HCT116 (cell line): ENCODE data around the gene AGPAT3. TPM values are rescaled to one million over a fixed set of nuclear protein-coding genes. Genes with fewer than 3 reads are reported as not detected.

ENCODE experiments used
- ATAC-seq: fragments of 200-7000 bp; cut with Tn5 transposase; 2 replicates; pipeline ENCODE4 v1.9.1; 2020; ENCODE audit warnings: mild to moderate bottlenecking, moderate library complexity
- BruUV-seq: library from RNA; stranded (reverse); fragments of 400-500 nt; replicated peaks from 2 replicates; lab custom pipeline; 2021; lab: Mats Ljungman, UMichigan
- CTCF ChIA-PET: fragments of 300-600 bp; sonication (Branson Sonifier 250); formaldehyde crosslinking; loops from one replicate; lab custom pipeline; 2021; ENCODE audit warnings: antibody characterized with exemption; lab: Charles Lee
- POLR2A ChIA-PET: fragments of 300-600, 350-600 bp; sonication (Branson Sonifier 250); formaldehyde crosslinking; loops from one replicate; lab custom pipeline; 2021; ENCODE audit warnings: antibody characterized with exemption; lab: Charles Lee
- RAD21 ChIA-PET, 2 experiments: fragments of 300-600 bp; sonication (Branson Sonifier 250); formaldehyde crosslinking; loops; one replicate each; lab custom pipeline; 2023; ENCODE audit warnings: low total read pairs in 2 of 2; ENCODE audit not compliant: uncharacterized antibody in 2 of 2, unreplicated experiment in 2 of 2, low non-redundant PET in 1 of 2; lab: Charles Lee
- DNase-seq: peaks from one replicate; pipeline ENCODE4 v3.0.0-alpha.2; 2010; ENCODE audit warnings: low read depth, low spot score
- H2AFZ ChIP-seq: fragments of 200-600 bp; shearing (Covaris generic), sonication (generic); 2 replicates; pipeline ENCODE4 v1.6.1; 2017; ENCODE audit warnings: low read depth, mixed run types, mixed read lengths, antibody characterized with exemption, low read length; ENCODE audit not compliant: poor library complexity, severe bottlenecking
- H3K27ac ChIP-seq: 2 replicates; pipeline ENCODE4 v1.5.1; 2012; ENCODE audit warnings: low read depth, low read length
- H3K27me3 ChIP-seq: fragments of 200-600 bp; sonication (generic); 2 replicates; pipeline ENCODE4 v1.6.1; 2016; ENCODE audit warnings: mixed run types, low read length, mixed read lengths; ENCODE audit not compliant: insufficient read depth
- H3K36me3 ChIP-seq, 2 experiments: fragments of 200-500 bp in 1 of 2; fragments of 200-600 bp in 1 of 2; sonication (Bioruptor generic) in 1 of 2; sonication (generic) in 1 of 2; 2 replicates each; pipeline versions ENCODE4 v1.5.1 to v1.6.1; 2014 to 2016; ENCODE audit warnings: low read length in 2 of 2, inconsistent platforms in 1 of 2, mixed read lengths in 1 of 2, mixed run types in 1 of 2; ENCODE audit not compliant: insufficient read depth in 2 of 2, control insufficient read depth in 1 of 2
- H3K4me1 ChIP-seq, 2 experiments: fragments of 200-600 bp in 1 of 2; sonication (generic) in 1 of 2; 2 replicates each; pipeline versions ENCODE4 v1.5.1 to v1.6.1; 2012 to 2017; ENCODE audit warnings: low read length in 2 of 2, inconsistent platforms in 1 of 2, mild to moderate bottlenecking in 1 of 2, mixed read lengths in 1 of 2, mixed run types in 1 of 2, moderate library complexity in 1 of 2; ENCODE audit not compliant: insufficient read depth in 2 of 2, control insufficient read depth in 1 of 2
- H3K4me2 ChIP-seq: fragments of 200-600 bp; sonication (generic); 2 replicates; pipeline ENCODE4 v1.6.1; 2017; ENCODE audit warnings: mixed run types, low read length, mixed read lengths
- H3K4me3 ChIP-seq, 2 experiments: fragments of 200-600 bp in 1 of 2; sonication (generic) in 1 of 2; replicated peaks in 1 of 2; 2 replicates each; pipeline ENCODE4 v1.5.1; 2011 to 2016; ENCODE audit warnings: low read length in 2 of 2, control low read depth in 1 of 2, low read depth in 1 of 2, mild to moderate bottlenecking in 1 of 2, mixed read lengths in 1 of 2, mixed run types in 1 of 2
- H3K79me2 ChIP-seq: fragments of 200-600 bp; sonication (generic); 2 replicates; pipeline ENCODE4 v1.6.1; 2017; ENCODE audit warnings: mild to moderate bottlenecking, mixed run types, low read length, moderate library complexity, mixed read lengths; ENCODE audit not compliant: insufficient read depth
- H3K9ac ChIP-seq: fragments of 200-600 bp; sonication (generic); 2 replicates; pipeline ENCODE4 v1.6.1; 2016; ENCODE audit warnings: low read length, mixed read lengths
- H3K9me2 ChIP-seq: fragments of 200-600 bp; sonication (generic), shearing (Covaris generic); 2 replicates; pipeline ENCODE4 v1.6.1; 2017; ENCODE audit warnings: mixed run types, mild to moderate bottlenecking, moderate library complexity; ENCODE audit not compliant: insufficient read depth
- H3K9me3 ChIP-seq, 2 experiments: fragments of 200-500 bp in 1 of 2; fragments of 200-600 bp in 1 of 2; sonication (Bioruptor generic) in 1 of 2; sonication (generic) in 1 of 2; 2 replicates each; pipeline ENCODE4 v1.6.1; 2014 to 2017; ENCODE audit warnings: low read length in 2 of 2, mixed read lengths in 2 of 2, inconsistent platforms in 1 of 2, low read depth in 1 of 2, mild to moderate bottlenecking in 1 of 2, mixed run types in 1 of 2, moderate library complexity in 1 of 2; ENCODE audit not compliant: control insufficient read depth in 1 of 2, insufficient read depth in 1 of 2
- H4K20me1 ChIP-seq: fragments of 200-600 bp; sonication (generic), shearing (Covaris generic); 2 replicates; pipeline ENCODE4 v1.6.1; 2017; ENCODE audit warnings: mixed run types, mild to moderate bottlenecking, moderate library complexity; ENCODE audit not compliant: insufficient read depth
- CBX3 ChIP-seq: IDR thresholded peaks from 2 replicates; pipeline ENCODE4 v1.6.1; 2012; ENCODE audit warnings: low read depth
- CEBPB ChIP-seq: IDR thresholded peaks from 2 replicates; pipeline ENCODE4 v1.6.1; 2012; ENCODE audit warnings: low read depth
- EGR1 ChIP-seq: IDR thresholded peaks from 2 replicates; pipeline ENCODE4 v1.6.1; 2012; ENCODE audit warnings: low read depth
- ELF1 ChIP-seq: IDR thresholded peaks from 2 replicates; pipeline ENCODE4 v1.6.1; 2012; ENCODE audit warnings: low read depth, borderline replicate concordance
- EZH2phosphoT487 ChIP-seq: fragments of 200-600 bp; IDR thresholded peaks from 2 replicates; pipeline ENCODE4 v1.6.1; 2018; ENCODE audit warnings: antibody characterized with exemption, borderline replicate concordance
- MAX ChIP-seq: IDR thresholded peaks from 2 replicates; pipeline ENCODE4 v1.6.1; 2012
- POLR2A ChIP-seq: IDR thresholded peaks from 2 replicates; pipeline ENCODE4 v1.7.0; 2011; ENCODE audit warnings: borderline replicate concordance; ENCODE audit not compliant: insufficient read depth, insufficient read length; ENCODE audit errors: extremely low read depth
- POLR2AphosphoS5 ChIP-seq: IDR thresholded peaks from 2 replicates; pipeline ENCODE4 v1.6.1; 2011; ENCODE audit warnings: mild to moderate bottlenecking, low read depth, low read length, moderate library complexity
- RAD21 ChIP-seq: IDR thresholded peaks from 2 replicates; pipeline ENCODE4 v1.6.1; 2012; ENCODE audit warnings: low read depth, mild to moderate bottlenecking
- REST ChIP-seq: IDR thresholded peaks from 2 replicates; pipeline ENCODE4 v1.6.1; 2012; ENCODE audit warnings: low read depth
- SIN3A ChIP-seq: IDR thresholded peaks from 2 replicates; pipeline ENCODE4 v1.6.1; 2012; ENCODE audit warnings: low read depth
- SP1 ChIP-seq: IDR thresholded peaks from 2 replicates; pipeline ENCODE4 v1.6.1; 2012; ENCODE audit warnings: low read depth
- SRF ChIP-seq: IDR thresholded peaks from 2 replicates; pipeline ENCODE4 v1.6.1; 2012; ENCODE audit warnings: low read depth
- TCF7L2 ChIP-seq: IDR thresholded peaks from 2 replicates; pipeline ENCODE4 v1.7.0; 2011; ENCODE audit warnings: borderline replicate concordance, inconsistent platforms; ENCODE audit not compliant: insufficient read depth, insufficient read length; ENCODE audit errors: extremely low read depth
- YY1 ChIP-seq: IDR thresholded peaks from 2 replicates; pipeline ENCODE4 v1.6.1; 2011; ENCODE audit warnings: low read length, low read depth, moderate library complexity, mild to moderate bottlenecking; ENCODE audit not compliant: insufficient replicate concordance; ENCODE audit errors: extremely low read depth
- ZFX ChIP-seq: fragments of 450-650 bp; IDR thresholded peaks from 2 replicates; pipeline ENCODE4 v1.6.1; 2017
- ZNF274 ChIP-seq: fragments of 200-500 bp; sonication (Bioruptor generic); IDR thresholded peaks from 2 replicates; pipeline ENCODE4 v1.6.1; 2014; ENCODE audit warnings: mild to moderate bottlenecking, low read depth, low read length, inconsistent platforms
- intact Hi-C: fragments of 100-400 bp; cut with micrococcal nuclease; formaldehyde crosslinking; loops from 2 replicates; pipeline ENCODE4 v1.10.0; 2022
- total RNA-seq: library from RNA; stranded (reverse); gene quantifications from one replicate; pipeline ENCODE4 v1.2.1, GENCODE V29; 2021; ENCODE audit not compliant: unreplicated experiment
- TF ChIP-seq, protein P1 (sequence below): IDR thresholded peaks from 2 replicates; pipeline ENCODE4 v1.6.1; 2011; ENCODE audit warnings: mild to moderate bottlenecking, low read length, moderate library complexity; ENCODE audit not compliant: insufficient replicate concordance; ENCODE audit errors: extremely low read depth

The AGPAT3 gene
- total RNA-seq, 1 experiment from 2014 or later: 54.1 TPM

DNA sequence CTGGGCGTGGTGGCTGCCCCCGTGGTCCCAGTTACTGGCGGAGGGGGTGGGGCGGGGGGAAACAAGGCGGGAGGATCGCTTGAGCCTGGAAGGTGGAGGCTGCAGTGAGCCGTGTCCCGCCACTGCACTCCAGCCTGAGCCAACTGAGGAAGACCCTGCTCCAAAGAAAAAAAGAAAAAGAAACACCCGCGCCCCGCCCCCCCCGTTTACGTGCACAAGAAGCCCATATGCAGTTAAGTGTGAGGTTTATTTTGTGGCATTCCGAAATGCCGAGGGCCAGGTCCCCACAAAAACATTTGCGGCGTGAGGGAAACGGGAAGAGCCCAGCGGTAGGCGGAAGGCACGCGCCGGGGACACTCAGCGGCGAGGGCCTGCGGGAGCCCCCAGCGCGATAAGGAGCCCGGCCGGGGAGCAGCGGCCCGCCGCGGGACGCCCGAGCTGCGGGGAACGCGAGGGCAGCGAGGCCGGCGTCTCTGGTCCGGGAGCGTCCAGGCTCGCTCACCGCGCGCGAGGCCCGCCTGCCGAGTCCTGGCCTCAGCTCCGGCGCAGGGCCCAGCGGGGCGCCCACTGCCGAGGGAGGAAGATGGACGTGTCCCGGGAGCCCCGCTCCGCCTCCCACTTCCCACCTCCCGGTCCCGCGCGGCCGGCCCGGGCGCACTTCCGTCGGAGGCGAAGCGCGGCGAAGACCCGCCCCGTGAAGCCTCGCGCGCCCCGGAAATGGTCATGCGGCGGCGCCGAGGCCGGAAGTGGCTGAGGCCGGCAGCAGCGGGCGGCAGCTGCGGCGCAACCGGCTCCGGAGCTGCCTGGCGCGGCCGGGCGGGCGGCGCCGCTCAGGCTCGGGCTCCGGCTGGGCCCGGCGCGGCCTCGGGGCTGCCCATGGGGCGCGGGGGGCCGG is 146.8 kb downstream of the AGPAT3 start, which contains the start of gene TRAPPC10:
Gene TRAPPC10 (plus strand): TSS at position 731 of the 895 bp plus-strand sequence. CDS start 185 bp downstream, outside the sequence.
- intact Hi-C loops: no loop called here
- H3K27ac ChIP-seq: peak within 1 kb of the TSS; percentile 90
- peaks cover 43% of the 10 kb centered on the region for H3K79me2 ChIP-seq
- no TSS peak for BruUV-seq
- POLR2A ChIA-PET: interaction anchor here (0.5 kb wide), 1 partner anchor 35 kb away, joined by 3 read pairs; no protein-coding TSS in a partner anchor
- ATAC-seq (peak; percentile 90), DNase-seq (peak; percentile 62)
- peaks cover 18 to 23% of the 10 kb centered on the region in 2 experiments for H3K4me1 ChIP-seq
- no peaks in the 10 kb centered on the region for H3K9me2 ChIP-seq
- no peak within 1 kb of the TSS for H2AFZ ChIP-seq
- H3K9me3 ChIP-seq: no peaks in the 10 kb centered on the region
- CTCF ChIA-PET: no interaction called here
- H3K36me3 ChIP-seq: no peaks in the 10 kb centered on the region
- H3K27me3 ChIP-seq: no peaks in the 10 kb centered on the region
- H4K20me1 ChIP-seq: peaks cover 11% of the 10 kb centered on the region; the same call in 1 of the 2 replicates
- H3K9ac ChIP-seq: peak within 1 kb of the TSS; percentile 91
- RAD21 ChIA-PET: interaction anchor here in 1 of 2 experiments (0.7 kb wide), 1 partner anchor 18 kb away, joined by 3 read pairs; no protein-coding TSS in a partner anchor
- peak within 1 kb of the TSS; percentile 73 to 82 for H3K4me3 ChIP-seq
- peak within 1 kb of the TSS; percentile 87 for H3K4me2 ChIP-seq
- TF ChIP-seq EGR1: no peak
- peak; percentile 83 for TF ChIP-seq SRF
- no peak for TF ChIP-seq RAD21
- peak; percentile 67 for TF ChIP-seq ELF1
- TF ChIP-seq ZNF274: no peak
- TF ChIP-seq MAX: peak; percentile 83
- TF ChIP-seq SIN3A: peak; percentile 76; the same call in 1 of the 2 replicates
- TF ChIP-seq REST: no peak
- no peak for TF ChIP-seq EZH2phosphoT487
- TF ChIP-seq YY1: peak; percentile 40
- peak; percentile 81 for TF ChIP-seq POLR2A
- TF ChIP-seq SP1: 0 out of 2 replicates have a peak, but pooled peaks have one; percentile 15
- no peak for TF ChIP-seq CEBPB
- TF ChIP-seq, protein P1, sequence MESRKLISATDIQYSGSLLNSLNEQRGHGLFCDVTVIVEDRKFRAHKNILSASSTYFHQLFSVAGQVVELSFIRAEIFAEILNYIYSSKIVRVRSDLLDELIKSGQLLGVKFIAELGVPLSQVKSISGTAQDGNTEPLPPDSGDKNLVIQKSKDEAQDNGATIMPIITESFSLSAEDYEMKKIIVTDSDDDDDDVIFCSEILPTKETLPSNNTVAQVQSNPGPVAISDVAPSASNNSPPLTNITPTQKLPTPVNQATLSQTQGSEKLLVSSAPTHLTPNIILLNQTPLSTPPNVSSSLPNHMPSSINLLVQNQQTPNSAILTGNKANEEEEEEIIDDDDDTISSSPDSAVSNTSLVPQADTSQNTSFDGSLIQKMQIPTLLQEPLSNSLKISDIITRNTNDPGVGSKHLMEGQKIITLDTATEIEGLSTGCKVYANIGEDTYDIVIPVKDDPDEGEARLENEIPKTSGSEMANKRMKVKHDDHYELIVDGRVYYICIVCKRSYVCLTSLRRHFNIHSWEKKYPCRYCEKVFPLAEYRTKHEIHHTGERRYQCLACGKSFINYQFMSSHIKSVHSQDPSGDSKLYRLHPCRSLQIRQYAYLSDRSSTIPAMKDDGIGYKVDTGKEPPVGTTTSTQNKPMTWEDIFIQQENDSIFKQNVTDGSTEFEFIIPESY: peak; percentile 11
- TF ChIP-seq POLR2AphosphoS5: peak; percentile 86
- TF ChIP-seq TCF7L2: peak; percentile 20
- peak; percentile 90 for TF ChIP-seq ZFX
- TF ChIP-seq CBX3: no peak
- TF ChIP-seq, all 23 proteins: peak for 11
